Loucy (cell line): Measurements from ENCODE around the gene UTP3.

Experiments used
- EZH2phosphoT487 ChIP-seq: fragments of 200-600 bp; IDR thresholded peaks from 2 replicates; pipeline ENCODE4 v1.6.1; 2018; ENCODE audit warnings: antibody characterized with exemption, mild to moderate bottlenecking, moderate library complexity, borderline replicate concordance
- TF ChIP-seq, protein P1 (sequence below): fragments of 200-600 bp; sonication (generic); conservative IDR thresholded peaks from 2 replicates; pipeline ENCODE4 v1.5.1; 2014; ENCODE audit warnings: mild to moderate bottlenecking, antibody characterized with exemption, low read length

DNA sequence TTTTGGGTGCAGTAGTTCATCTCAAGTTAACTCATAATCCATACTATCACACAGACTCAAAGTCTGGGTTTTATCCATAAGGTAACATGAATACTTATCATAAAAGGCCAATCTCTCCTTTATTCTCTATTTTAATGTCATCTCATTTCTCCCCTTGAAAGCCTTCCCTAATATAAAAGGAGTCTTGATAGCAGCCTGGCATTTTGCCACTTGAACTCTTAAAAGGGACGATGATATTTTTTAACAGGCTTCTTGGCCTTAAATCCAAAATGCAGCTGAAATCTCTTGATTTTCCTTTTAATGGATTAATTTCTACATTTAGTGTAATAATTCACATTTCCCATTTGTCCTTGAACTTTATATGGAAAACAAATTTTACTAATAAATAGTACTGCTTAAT is 13.6 kb upstream of the UTP3 start:
- TF ChIP-seq, protein P1, sequence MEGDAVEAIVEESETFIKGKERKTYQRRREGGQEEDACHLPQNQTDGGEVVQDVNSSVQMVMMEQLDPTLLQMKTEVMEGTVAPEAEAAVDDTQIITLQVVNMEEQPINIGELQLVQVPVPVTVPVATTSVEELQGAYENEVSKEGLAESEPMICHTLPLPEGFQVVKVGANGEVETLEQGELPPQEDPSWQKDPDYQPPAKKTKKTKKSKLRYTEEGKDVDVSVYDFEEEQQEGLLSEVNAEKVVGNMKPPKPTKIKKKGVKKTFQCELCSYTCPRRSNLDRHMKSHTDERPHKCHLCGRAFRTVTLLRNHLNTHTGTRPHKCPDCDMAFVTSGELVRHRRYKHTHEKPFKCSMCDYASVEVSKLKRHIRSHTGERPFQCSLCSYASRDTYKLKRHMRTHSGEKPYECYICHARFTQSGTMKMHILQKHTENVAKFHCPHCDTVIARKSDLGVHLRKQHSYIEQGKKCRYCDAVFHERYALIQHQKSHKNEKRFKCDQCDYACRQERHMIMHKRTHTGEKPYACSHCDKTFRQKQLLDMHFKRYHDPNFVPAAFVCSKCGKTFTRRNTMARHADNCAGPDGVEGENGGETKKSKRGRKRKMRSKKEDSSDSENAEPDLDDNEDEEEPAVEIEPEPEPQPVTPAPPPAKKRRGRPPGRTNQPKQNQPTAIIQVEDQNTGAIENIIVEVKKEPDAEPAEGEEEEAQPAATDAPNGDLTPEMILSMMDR = no peak
- no peak for TF ChIP-seq EZH2phosphoT487
